ENCODE measurements around the gene MRPS7. TPM values are rescaled to one million over a fixed set of nuclear protein-coding genes. Genes with fewer than 3 reads are reported as not detected.

MRPS7 gene
- total RNA-seq, 1 experiment from 2014 or later = 93.7 TPM

DNA sequence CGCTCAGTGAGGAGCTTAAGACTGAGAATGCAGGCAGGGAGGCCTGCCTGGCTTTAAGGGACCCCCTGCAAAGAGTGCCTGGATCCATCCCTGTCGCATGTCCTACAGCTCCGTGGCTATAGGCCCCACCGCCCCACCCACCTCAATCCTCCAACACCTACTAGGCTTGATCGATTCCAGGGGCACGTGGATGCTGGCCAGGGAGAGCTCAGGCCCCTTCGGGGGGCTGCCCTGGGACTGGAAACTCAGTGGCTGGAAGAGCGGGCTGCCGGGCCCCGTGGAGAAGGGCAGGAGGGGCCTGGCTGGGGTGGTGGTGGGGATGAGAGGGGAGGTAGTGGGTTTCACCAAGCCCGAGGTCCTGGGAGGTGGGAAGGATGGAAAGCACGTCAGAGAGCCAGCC, 22.5 kb upstream of the MRPS7 start:
- H4K91ac ChIP-seq (ENCODE audit: insufficient read length, low read depth, low read length) = no peak overlapping the region
- no peak overlapping the region for H3K56ac ChIP-seq (ENCODE audit: insufficient read length, low read depth, low read length)
- H3K4me1 ChIP-seq (ENCODE audit: insufficient read depth, low read length) = no peaks in the 10 kb centered on the region
- no peaks in the 10 kb centered on the region for H3K23me2 ChIP-seq (ENCODE audit: insufficient read length, low read depth, low read length, poor library complexity, severe bottlenecking)
- no peak overlapping the region for H4K5ac ChIP-seq (ENCODE audit: insufficient read length, low read depth, low read length)
- H3K79me2 ChIP-seq (ENCODE audit: insufficient read depth, low read length) = no peaks in the 10 kb centered on the region
- no peak overlapping the region for H3K9ac ChIP-seq (ENCODE audit: extremely low read depth, insufficient read length, low read length)
- TF ChIP-seq, protein P1, sequence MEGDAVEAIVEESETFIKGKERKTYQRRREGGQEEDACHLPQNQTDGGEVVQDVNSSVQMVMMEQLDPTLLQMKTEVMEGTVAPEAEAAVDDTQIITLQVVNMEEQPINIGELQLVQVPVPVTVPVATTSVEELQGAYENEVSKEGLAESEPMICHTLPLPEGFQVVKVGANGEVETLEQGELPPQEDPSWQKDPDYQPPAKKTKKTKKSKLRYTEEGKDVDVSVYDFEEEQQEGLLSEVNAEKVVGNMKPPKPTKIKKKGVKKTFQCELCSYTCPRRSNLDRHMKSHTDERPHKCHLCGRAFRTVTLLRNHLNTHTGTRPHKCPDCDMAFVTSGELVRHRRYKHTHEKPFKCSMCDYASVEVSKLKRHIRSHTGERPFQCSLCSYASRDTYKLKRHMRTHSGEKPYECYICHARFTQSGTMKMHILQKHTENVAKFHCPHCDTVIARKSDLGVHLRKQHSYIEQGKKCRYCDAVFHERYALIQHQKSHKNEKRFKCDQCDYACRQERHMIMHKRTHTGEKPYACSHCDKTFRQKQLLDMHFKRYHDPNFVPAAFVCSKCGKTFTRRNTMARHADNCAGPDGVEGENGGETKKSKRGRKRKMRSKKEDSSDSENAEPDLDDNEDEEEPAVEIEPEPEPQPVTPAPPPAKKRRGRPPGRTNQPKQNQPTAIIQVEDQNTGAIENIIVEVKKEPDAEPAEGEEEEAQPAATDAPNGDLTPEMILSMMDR (conservative IDR thresholded peaks at IDR 0.05) = no peak
- Mint-ChIP-seq H3K4me3 (no peak overlapping the region), H3K27ac (peak overlapping the region in 1 of 3 experiments; percentile 91; a peak in 1 of 7 replicates), H3K27me3 (ENCODE audit: low read depth) (no peaks in the 10 kb centered on the region), H3K9me3 (no peaks in the 10 kb centered on the region), H3K4me1 (peaks cover 8 to 15% of the 10 kb centered on the region in 2 experiments), H3K36me3 (ENCODE audit: insufficient read depth in 1 of 3, low read depth in 3 of 3) (peaks cover 35 to 87% (median 82%) of the 10 kb centered on the region in 3 experiments; a peak in 6 of 7 replicates)
- H3T11ph ChIP-seq (ENCODE audit: low read length) = no peak overlapping the region
- no peak overlapping the region for H3K4ac ChIP-seq (ENCODE audit: low read depth, low read length)
- H2BK5ac ChIP-seq (ENCODE audit: insufficient read length, low read length) = no peak overlapping the region
- no peaks in the 10 kb centered on the region for H3K27me3 ChIP-seq (ENCODE audit: insufficient read depth, low read length)
- no peak overlapping the region for H2BK15ac ChIP-seq (ENCODE audit: low read depth, low read length)
- no peak overlapping the region for H2BK120ac ChIP-seq (ENCODE audit: low read depth, low read length, poor library complexity, severe bottlenecking)
- no peak for DNase-seq
- H3K23ac ChIP-seq (ENCODE audit: insufficient read length, low read depth, low read length) = no peak overlapping the region
- H2AFZ ChIP-seq (ENCODE audit: low read length) = no peak overlapping the region
- H3K4me2 ChIP-seq (ENCODE audit: insufficient read depth, insufficient read length, low read length) = no peak overlapping the region
- peaks cover 4% of the 10 kb centered on the region for H4K20me1 ChIP-seq (ENCODE audit: control insufficient read depth, insufficient read depth, insufficient read length)
- no peak overlapping the region for H4K8ac ChIP-seq (replicated peaks; ENCODE audit: insufficient read length, low read depth, low read length)
- no peak overlapping the region for H3K18ac ChIP-seq (ENCODE audit: insufficient read length, low read depth, low read length)
- no peak overlapping the region for H3K14ac ChIP-seq (ENCODE audit: insufficient read depth, low read length)
- H2BK20ac ChIP-seq (ENCODE audit: low read depth, low read length, poor library complexity, severe bottlenecking) = no peak overlapping the region
- H2BK12ac ChIP-seq (ENCODE audit: insufficient read length, low read depth, low read length) = no peak overlapping the region
- H3K79me1 ChIP-seq (ENCODE audit: insufficient read depth, low read depth, low read length, poor library complexity, severe bottlenecking) = no peaks in the 10 kb centered on the region
- no peaks in the 10 kb centered on the region for H3K9me3 ChIP-seq (ENCODE audit: control insufficient read depth, low read depth, low read length)
- WGBS (ENCODE audit: extremely low coverage, insufficient read length, low lambda C conversion rate) = no CpG with 5 or more reads among the region's 12 CpGs
- no peak overlapping the region for H2AK5ac ChIP-seq (ENCODE audit: insufficient read length, low read length)
- H3K27ac ChIP-seq (ENCODE audit: insufficient read length, low read depth, low read length) = no peak overlapping the region
